CMK (cell line): ENCODE measurements around the gene MUC6.

Source experiments
- DNase-seq: peaks from one replicate; pipeline ENCODE4 v3.0.0-alpha.2; 2010; ENCODE audit warnings: low read depth

MUC6 gene

GRCh38 chr11:1036931-1037330 is 413 bp upstream of the MUC6 start:
- DNase-seq, result no peak

- no peak for DNase-seq
Measured at GRCh38 chr11:1035577-1036283, 788 bp downstream of the MUC6 start.

- DNase-seq, result no peak
Measured at GRCh38 chr11:1034456-1035295, 1.8 kb downstream of the MUC6 start.

GRCh38 chr11:1034001-1034400 is 2.5 kb downstream of the MUC6 start:
- no peak for DNase-seq

- DNase-seq, result no peak
Measured at GRCh38 chr11:1033016-1033798, 3.3 kb downstream of the MUC6 start.

GRCh38 chr11:1032310-1032891 is 4.1 kb downstream of the MUC6 start:
- no peak for DNase-seq

- DNase-seq, result no peak
Measured at GRCh38 chr11:1031121-1031899, 5.2 kb downstream of the MUC6 start.

GRCh38 chr11:1030556-1030955 is 6.0 kb downstream of the MUC6 start:
- no peak for DNase-seq

GRCh38 chr11:1030086-1030485 is 6.4 kb downstream of the MUC6 start:
- no peak for DNase-seq

- DNase-seq, result no peak
Measured at GRCh38 chr11:1029654-1030053, 6.9 kb downstream of the MUC6 start.

GRCh38 chr11:1029051-1029450 is 7.5 kb downstream of the MUC6 start:
- no peak for DNase-seq

GRCh38 chr11:1028616-1029015 is 7.9 kb downstream of the MUC6 start:
- no peak for DNase-seq

- no peak for DNase-seq
Measured at GRCh38 chr11:1028291-1028540, 8.3 kb downstream of the MUC6 start.

- DNase-seq, result no peak
Measured at GRCh38 chr11:1027483-1028290, 8.8 kb downstream of the MUC6 start.

- no peak for DNase-seq
Measured at GRCh38 chr11:1026641-1027482, 9.7 kb downstream of the MUC6 start.

GRCh38 chr11:1026163-1026450 is 10.4 kb downstream of the MUC6 start:
- no peak for DNase-seq

- no peak for DNase-seq
Measured at GRCh38 chr11:1025410-1026162, 10.9 kb downstream of the MUC6 start.

- no peak for DNase-seq
Measured at GRCh38 chr11:1024597-1025409, 11.7 kb downstream of the MUC6 start.
